PFSK-1 (cell line): ENCODE data around the gene FXYD1.

Experiments
- FOXP2 ChIP-seq: optimal IDR thresholded peaks from 2 replicates; pipeline ENCODE3; 2011; ENCODE audit warnings: borderline replicate concordance, control low read depth, inconsistent platforms; ENCODE audit not compliant: insufficient read depth; ENCODE audit errors: extremely low read length, extremely low read depth
- POLR2AphosphoS5 ChIP-seq: IDR thresholded peaks from 2 replicates; pipeline ENCODE4 v1.6.1; 2012; ENCODE audit warnings: low read depth, mild to moderate bottlenecking, control low read depth, low read length, moderate library complexity
- REST ChIP-seq, 2 experiments: IDR thresholded peaks; 2 replicates each; pipeline versions ENCODE4 v1.6.1 to v1.8.0; 2011 to 2012; ENCODE audit warnings: low read depth in 2 of 2, low read length in 2 of 2, control low read depth in 1 of 2, inconsistent platforms in 1 of 2, mild to moderate bottlenecking in 1 of 2, moderate library complexity in 1 of 2; ENCODE audit not compliant: insufficient read depth in 1 of 2
- SIN3A ChIP-seq: IDR thresholded peaks from 2 replicates; pipeline ENCODE4 v1.6.1; 2012; ENCODE audit warnings: mild to moderate bottlenecking, low read length, moderate library complexity, borderline replicate concordance; ENCODE audit not compliant: insufficient read depth
- TAF1 ChIP-seq: IDR thresholded peaks from 2 replicates; pipeline ENCODE4 v1.6.1; 2012; ENCODE audit warnings: low read length, control low read depth, borderline replicate concordance; ENCODE audit not compliant: insufficient read depth

Gene FXYD1

GRCh38 chr19:35112995-35113688 lies 25.5 kb upstream of the FXYD1 start:
- TF ChIP-seq TAF1 = no peak

- TF ChIP-seq TAF1 = no peak
Measured at GRCh38 chr19:35114353-35115176, 24.1 kb upstream of the FXYD1 start.

- TF ChIP-seq POLR2AphosphoS5 = no peak
- no peak for TF ChIP-seq FOXP2
- no peak for TF ChIP-seq REST (IDR thresholded peaks at IDR 0.05; ENCODE audit: insufficient read depth in 1 of 2, low read depth in 2 of 2, low read length in 2 of 2)
- no peak for TF ChIP-seq SIN3A
- no peak for TF ChIP-seq TAF1
Measured at GRCh38 chr19:35115177-35115951, 23.3 kb upstream of the FXYD1 start, which contains the start of gene FXYD3. FXYD3 (plus strand) TSS chr19:35115823; CDS start chr19:35119377, 3,554 bp downstream.

- TF ChIP-seq FOXP2 = no peak
- no peak for TF ChIP-seq TAF1
Measured at GRCh38 chr19:35116072-35116801, 22.4 kb upstream of the FXYD1 start.

GRCh38 chr19:35117116-35117515 lies 21.5 kb upstream of the FXYD1 start:
- TF ChIP-seq POLR2AphosphoS5 (no peak), REST (IDR thresholded peaks at IDR 0.05; ENCODE audit: insufficient read depth in 1 of 2, low read depth in 2 of 2, low read length in 2 of 2) (no peak), SIN3A (no peak), TAF1 (no peak), FOXP2 (no peak)

GRCh38 chr19:35117799-35118198 lies 20.8 kb upstream of the FXYD1 start:
- no peak for TF ChIP-seq TAF1

GRCh38 chr19:35118268-35119020 lies 20.2 kb upstream of the FXYD1 start:
- no peak for TF ChIP-seq REST (IDR thresholded peaks at IDR 0.05; ENCODE audit: insufficient read depth in 1 of 2, low read depth in 2 of 2, low read length in 2 of 2)
- no peak for TF ChIP-seq SIN3A
- no peak for TF ChIP-seq FOXP2
- no peak for TF ChIP-seq POLR2AphosphoS5
- TF ChIP-seq TAF1 = no peak
